ENCODE measurements around the gene ILF3. TPM values are rescaled to one million over a fixed set of nuclear protein-coding genes. Genes with fewer than 3 reads are reported as not detected.

ILF3 gene
- total RNA-seq, 1 experiment from 2014 or later = 297 TPM

GRCh38 chr19:10640361-10640760 is 13.8 kb upstream of the ILF3 start:
- ChIA-PET POLR2A (interaction anchor here (0.8 kb wide), 1 partner anchor 16 kb away, joined by 3 read pairs; no protein-coding TSS in a partner anchor), CTCF (interaction anchor here (9.2 kb wide), 1 partner anchor 58 kb away, joined by 248 read pairs; no protein-coding TSS in a partner anchor)
- no TSS peak for BruUV-seq (replicated peaks)
- no peaks in the 10 kb centered on the region for H3K4me1 Mint-ChIP-seq (ENCODE audit: insufficient read depth, unreplicated experiment)
- H3K27ac Mint-ChIP-seq (ENCODE audit: low read depth, unreplicated experiment) = no peak overlapping the region
- DNase-seq (ENCODE audit: unreplicated experiment) = no peak
- no peak for TF ChIP-seq CTCF (IDR thresholded peaks at IDR 0.05; ENCODE audit: unreplicated experiment)
- peaks cover 5% of the 10 kb centered on the region for H3K36me3 Mint-ChIP-seq (ENCODE audit: insufficient read depth, unreplicated experiment)
- intact Hi-C loops (cut with micrococcal nuclease) = no loop called here
- no peaks in the 10 kb centered on the region for H3K27me3 Mint-ChIP-seq (ENCODE audit: insufficient read depth, unreplicated experiment)
- no peak overlapping the region for H3K4me3 Mint-ChIP-seq (ENCODE audit: unreplicated experiment)
- H3K9me3 Mint-ChIP-seq (ENCODE audit: unreplicated experiment) = no peaks in the 10 kb centered on the region

- no peak for TF ChIP-seq CTCF (IDR thresholded peaks at IDR 0.05; ENCODE audit: unreplicated experiment)
- Mint-ChIP-seq H3K4me1 (ENCODE audit: insufficient read depth, unreplicated experiment) (no peaks in the 10 kb centered on the region), H3K36me3 (ENCODE audit: insufficient read depth, unreplicated experiment) (peaks cover 5% of the 10 kb centered on the region), H3K4me3 (ENCODE audit: unreplicated experiment) (no peak overlapping the region), H3K9me3 (ENCODE audit: unreplicated experiment) (no peaks in the 10 kb centered on the region), H3K27me3 (ENCODE audit: insufficient read depth, unreplicated experiment) (no peaks in the 10 kb centered on the region), H3K27ac (ENCODE audit: low read depth, unreplicated experiment) (no peak overlapping the region)
- intact Hi-C loops (cut with micrococcal nuclease) = no loop called here
- ChIA-PET CTCF (interaction anchor here (0.6 to 9.2 kb wide), 2 partner anchors 59 to 69 kb away, joined by 3 to 248 read pairs; no protein-coding TSS in a partner anchor), POLR2A (interaction anchor here (0.8 kb wide), 1 partner anchor 17 kb away, joined by 3 read pairs; no protein-coding TSS in a partner anchor)
- DNase-seq (ENCODE audit: unreplicated experiment) = no peak
- no TSS peak for BruUV-seq (replicated peaks)
Measured at GRCh38 chr19:10641248-10641647, 12.9 kb upstream of the ILF3 start.

DNA sequence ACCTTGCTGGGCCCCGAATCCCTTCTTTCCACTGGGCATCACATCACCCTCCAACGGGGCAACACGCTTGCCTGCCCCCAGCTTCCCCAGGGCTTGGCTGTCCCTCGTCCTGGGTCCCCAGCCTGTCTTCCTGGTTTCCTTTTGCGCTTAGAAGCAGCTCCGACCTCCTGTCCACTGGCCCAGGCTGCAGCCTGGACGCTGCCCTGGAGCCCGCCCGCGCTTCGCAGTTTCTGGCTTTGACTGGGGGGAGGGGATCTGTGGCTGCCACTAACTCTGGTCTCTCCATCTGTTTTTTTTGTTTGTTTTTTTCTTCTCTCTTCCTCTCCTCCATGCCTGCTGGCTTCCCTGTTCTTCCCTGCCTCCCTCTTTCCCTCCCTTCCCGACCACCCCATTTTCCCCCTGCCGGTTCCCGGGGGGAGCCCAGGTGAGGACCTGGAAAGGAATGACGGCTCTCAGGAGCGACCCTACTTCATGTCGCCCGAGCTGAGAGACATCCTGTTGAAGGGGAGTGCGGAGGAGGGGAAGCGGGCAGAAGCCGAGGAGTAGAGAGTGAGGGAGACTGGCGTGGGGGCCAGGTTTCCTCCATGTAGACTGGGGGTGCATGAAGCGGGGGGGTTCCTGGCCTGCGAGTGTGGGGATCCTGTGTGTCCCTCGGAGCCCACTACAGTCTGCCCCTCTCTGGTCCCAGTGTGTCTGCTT is 11.5 kb upstream of the ILF3 start:
- no peaks in the 10 kb centered on the region for H3K27me3 Mint-ChIP-seq (ENCODE audit: insufficient read depth, unreplicated experiment)

More for the DNA sequence above, 11.5 kb upstream of the ILF3 start:
- intact Hi-C loops (cut with micrococcal nuclease) = no loop called here
- POLR2A ChIA-PET = interaction anchor here (1.2 kb wide), 1 partner anchor 13 kb away, joined by 3 read pairs; no protein-coding TSS in a partner anchor
- no peaks in the 10 kb centered on the region for H3K4me1 Mint-ChIP-seq (ENCODE audit: insufficient read depth, unreplicated experiment)
- DNase-seq (ENCODE audit: unreplicated experiment) = no peak
- peaks cover 5% of the 10 kb centered on the region for H3K36me3 Mint-ChIP-seq (ENCODE audit: insufficient read depth, unreplicated experiment)
- no TSS peak for BruUV-seq (replicated peaks)
- CTCF ChIA-PET = interaction anchor here (0.6 to 9.2 kb wide), 6 partner anchors 24 to 312 kb away, joined by 3 to 248 read pairs (median 4); no protein-coding TSS in a partner anchor
- no peak overlapping the region for H3K27ac Mint-ChIP-seq (ENCODE audit: low read depth, unreplicated experiment)
- H3K4me3 Mint-ChIP-seq (ENCODE audit: unreplicated experiment) = no peak overlapping the region
- TF ChIP-seq CTCF (IDR thresholded peaks at IDR 0.05; ENCODE audit: unreplicated experiment) = no peak
- H3K9me3 Mint-ChIP-seq (ENCODE audit: unreplicated experiment) = no peaks in the 10 kb centered on the region

Data from MCF 10A (cell line).